Left kidney (tissue), 2 donors: ENCODE results near the gene ACTN1. TPM values are rescaled to one million over a fixed set of nuclear protein-coding genes. Genes with fewer than 3 reads are reported as not detected.

Experiments
- DNase-seq: peaks from one replicate; pipeline ENCODE4 v3.0.0-alpha.2; 2013
- polyA plus RNA-seq: library from polyadenylated mRNA; unstranded; fragments of 120-200 nt; gene quantifications from one replicate; pipeline ENCODE4 v1.2.1, GENCODE V29; 2013; ENCODE audit not compliant: insufficient read length

Gene ACTN1
- polyA plus RNA-seq, 1 donor = 73.0 TPM

GRCh38 chr14:68919129-68919927 is 59.8 kb downstream of the ACTN1 start:
- DNase-seq = no peak

GRCh38 chr14:68918612-68919011 is 60.5 kb downstream of the ACTN1 start:
- no peak for DNase-seq

GRCh38 chr14:68916358-68916941 is 62.7 kb downstream of the ACTN1 start:
- no peak for DNase-seq

DNA sequence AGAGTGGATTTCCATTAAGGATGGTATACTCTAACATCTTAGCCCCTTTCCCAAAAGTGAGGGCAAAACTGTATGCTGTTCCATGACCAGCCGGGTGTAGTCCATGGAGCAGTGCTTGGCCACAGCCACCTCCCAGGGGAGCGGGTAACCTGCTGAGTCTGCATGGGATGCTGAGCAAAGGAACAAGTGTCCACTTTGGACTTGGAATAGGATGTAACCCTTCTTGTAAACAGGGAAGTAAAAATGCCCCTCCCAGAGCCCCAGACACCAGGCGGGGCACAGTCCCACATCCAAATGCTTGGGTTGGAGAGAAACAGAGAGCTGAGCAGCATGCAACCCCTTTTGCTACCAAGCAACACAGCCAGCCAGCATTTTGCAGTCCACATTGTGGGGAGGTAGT is 65.6 kb downstream of the ACTN1 start:
- no peak for DNase-seq

GRCh38 chr14:68911594-68912227 is 67.4 kb downstream of the ACTN1 start:
- DNase-seq = peak; percentile 85

DNA sequence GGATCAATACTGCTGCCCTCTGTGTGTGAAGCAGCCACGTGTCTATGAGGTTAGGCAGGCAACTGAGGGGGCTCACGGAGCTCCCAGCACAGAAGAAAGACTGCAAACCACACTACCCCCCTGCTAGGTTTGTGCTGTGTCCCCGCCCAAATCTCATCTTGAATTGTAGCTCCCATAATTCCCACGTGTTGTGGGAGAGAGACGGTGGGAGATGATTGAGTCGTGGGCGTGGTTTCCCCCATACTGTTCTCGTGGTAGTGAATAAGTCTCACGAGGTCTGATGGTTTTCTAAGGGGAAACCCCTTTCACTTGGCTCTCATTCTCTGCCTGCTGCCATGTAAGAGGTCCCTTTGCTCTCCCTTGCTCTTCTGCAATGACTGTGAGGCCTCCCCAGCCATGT is 68.6 kb downstream of the ACTN1 start:
- DNase-seq = no peak

- DNase-seq = no peak
Observed at GRCh38 chr14:68908803-68909202, 70.3 kb downstream of the ACTN1 start.

DNA sequence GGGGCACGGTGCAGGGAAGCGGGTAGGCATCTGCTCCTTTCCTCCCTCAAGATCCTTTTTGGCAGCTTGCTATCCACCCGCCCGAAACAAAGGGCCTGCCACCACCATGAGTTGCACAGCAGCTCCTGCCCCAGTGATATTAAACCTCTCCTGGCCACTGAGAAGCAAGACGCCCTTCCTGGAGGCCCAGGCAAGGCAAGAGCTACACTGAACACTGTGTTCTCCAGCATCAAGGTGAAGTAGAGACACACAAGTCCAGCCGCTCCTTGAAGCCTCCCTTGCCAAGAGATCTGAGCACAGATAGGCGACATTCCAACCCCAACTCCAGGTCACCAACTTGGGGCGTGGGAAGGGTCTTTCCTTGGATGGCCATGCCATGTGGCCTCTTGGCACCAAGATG is 70.9 kb downstream of the ACTN1 start:
- DNase-seq = no peak

- DNase-seq = no peak
Observed at GRCh38 chr14:68906439-68906838, 72.7 kb downstream of the ACTN1 start.

- no peak for DNase-seq
Observed at GRCh38 chr14:68905107-68905895, 73.8 kb downstream of the ACTN1 start.

DNA sequence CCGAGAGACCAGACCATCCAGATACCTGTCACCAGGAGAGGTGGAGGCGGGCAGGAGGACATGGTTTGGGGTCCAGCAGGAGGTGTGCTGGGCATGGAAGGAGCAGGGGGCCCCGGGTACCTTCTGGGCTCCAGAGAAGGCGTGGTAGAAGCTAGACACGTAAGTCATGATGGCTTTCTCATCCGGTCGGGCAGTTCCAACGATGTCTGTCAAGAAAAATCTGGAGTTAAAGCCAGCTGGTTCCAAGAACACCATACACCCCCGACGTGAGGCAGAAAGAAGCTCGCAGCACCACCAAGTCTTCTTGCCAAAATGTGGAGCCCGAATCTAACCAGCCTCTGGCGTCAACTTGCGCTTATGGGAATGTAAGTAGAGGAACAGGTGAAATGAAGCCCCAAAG is 76.7 kb downstream of the ACTN1 start:
- DNase-seq = no peak

DNA sequence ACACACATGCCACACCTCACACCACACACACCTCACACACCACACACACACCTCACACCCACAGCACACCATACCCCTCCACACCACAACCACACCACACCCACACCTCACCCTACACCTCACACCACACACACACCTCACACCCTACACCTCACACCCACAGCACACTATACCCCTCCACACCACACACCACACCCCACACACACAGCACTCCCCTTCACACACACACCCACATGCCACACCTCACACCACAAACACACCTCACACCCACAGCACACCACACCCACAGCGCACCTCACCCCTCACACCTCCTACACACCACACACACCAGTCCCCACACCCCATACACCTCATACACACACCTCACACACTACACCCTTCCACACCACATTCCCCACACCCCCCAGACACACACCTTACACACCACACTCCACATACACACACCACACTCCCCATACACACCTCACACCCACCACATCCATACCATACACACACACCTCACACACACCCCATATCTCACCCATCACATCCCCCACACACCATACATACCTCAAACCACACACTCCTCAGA is 80.0 kb downstream of the ACTN1 start:
- no peak for DNase-seq

DNA sequence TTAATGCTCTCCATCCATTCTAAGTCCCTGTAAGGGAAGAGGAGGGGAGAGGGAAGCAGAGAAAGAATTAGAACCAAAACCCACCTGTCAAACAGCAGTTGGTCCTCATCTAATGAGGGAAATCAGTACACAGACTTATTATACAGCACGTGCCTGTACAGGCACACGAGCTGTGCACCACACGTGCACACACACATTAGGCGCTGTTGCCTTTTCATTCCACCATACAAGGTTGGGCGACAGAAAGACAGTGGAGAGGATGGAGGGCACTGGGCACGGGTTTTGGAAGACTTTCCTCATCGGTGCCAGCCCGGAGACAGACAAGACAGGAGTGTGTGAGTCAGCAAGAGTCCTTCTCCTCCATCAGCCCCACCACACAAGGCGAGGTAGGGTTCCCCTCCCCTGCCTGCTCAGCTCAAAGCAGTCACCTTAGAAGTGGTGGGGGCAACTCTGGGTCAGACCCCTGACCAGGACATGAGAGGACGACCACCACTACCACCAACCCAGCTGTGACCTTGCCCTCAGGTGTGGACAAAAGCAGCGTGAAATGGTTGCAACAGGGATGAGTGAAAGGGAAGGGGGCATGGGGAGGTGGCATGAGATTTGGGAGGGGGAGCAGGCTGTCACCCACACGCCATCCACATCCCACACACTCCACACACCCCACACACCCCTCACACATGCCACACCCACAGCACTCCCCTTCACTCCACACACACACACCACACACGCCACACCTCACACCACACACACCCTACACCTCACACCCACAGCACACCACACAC is 80.7 kb downstream of the ACTN1 start:
- no peak for DNase-seq

DNA sequence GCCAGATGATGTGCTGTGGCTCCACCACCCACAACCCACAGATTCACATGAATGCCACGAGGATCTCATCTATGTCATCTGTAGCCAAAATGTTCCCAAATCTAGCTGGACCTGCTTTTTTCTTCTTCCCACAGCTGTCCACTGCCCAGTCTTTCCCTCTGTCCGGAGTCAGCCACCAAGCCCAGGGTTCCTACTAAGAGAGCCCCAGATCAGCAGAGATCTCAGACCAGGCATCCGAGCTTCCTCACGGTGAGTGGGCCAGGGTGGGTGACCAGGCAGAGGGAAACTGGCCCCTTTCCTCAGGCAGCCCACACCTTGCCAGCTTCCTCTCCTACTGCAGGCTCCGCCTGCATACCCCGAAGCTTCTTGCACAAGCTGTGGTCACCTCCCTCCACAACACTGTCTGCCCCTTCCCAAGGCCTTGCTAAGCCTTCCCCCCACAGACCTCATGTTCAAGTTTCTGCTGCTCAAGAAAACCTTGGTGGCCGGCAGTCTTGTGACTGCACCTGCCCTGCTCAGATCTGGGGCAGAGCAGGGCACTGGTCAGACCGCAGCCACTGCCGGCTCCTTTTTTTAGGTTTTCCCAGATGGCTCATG is 81.4 kb downstream of the ACTN1 start:
- no peak for DNase-seq

DNA sequence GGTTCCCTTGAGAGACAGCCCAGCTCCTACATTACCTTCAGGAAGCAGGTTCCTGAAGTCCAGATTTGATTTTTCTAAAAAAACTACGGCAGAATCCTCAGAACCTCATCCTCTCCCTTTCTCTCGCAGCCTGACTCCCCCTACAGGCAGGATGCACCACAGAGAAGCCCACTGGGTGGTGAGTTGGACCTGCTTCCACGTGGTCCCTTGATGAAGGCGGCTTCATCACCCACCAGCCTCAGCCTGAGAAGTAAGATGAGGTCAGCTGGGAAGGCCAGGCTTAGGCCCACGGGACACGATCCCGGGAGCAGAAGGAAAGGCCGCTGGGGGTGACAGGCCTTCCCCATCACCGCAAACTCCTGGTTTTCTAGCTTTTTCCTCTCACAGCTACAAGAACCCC is 83.0 kb downstream of the ACTN1 start:
- no peak for DNase-seq

DNA sequence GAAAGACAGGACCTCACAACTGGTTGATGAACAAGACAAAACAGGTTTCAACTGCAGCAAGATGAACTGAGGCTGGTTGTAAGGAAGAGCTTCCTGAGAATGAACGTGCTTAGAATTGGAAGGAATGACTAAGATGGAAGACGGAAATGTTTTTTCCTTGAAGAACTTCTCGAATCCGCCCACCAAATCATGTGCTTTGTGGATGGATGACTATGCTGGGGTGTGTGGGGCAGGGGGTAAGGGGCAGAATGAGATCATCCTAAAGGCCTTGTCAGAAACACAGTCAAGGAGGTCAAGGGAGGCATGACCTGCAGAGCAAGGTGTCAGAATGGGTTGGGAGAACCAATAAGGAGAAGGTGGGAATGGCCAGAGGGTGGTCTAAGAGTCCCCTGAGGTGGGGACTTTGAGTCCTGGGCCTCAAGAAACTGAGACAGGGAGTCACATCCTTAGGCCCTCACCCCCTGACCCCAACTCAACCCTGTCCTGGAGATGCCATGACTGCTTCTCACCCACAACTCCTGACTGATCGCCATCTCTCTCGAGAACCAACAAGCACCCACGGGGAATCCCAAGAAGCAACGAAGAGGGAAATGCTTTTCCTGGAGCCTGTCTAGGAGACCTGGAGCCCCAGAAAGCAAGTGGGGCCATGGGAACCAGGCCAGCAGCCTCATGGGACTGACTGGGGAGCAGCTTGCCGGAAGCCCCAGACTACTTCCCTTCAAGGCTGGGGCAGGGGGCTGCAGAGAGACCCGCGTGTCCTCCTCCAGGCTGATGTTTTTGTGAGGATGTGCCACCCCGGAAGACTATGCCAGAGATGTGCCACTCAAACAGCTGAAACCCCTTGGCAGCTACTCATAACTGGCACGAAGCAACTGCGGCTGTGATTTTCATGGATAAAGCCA is 84.0 kb downstream of the ACTN1 start:
- no peak for DNase-seq

DNA sequence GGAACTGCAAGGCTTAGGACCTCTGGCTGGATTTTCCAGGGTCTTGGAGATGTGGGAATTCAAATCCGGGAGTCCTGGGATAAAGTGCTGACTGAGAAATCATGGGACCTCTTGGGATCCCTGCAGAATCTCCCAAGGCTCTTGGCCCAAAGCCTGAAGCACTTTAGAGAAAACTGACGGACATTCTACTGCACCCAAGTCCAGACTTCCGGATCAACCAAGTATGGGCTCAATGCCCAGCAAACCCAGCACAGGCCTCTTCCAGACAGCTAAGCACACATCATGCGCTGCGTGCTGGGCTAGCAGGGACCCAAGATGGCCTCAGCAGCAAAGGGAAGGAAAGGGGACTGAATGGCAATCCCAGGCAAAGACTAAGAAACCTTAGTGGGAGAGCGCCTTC is 85.0 kb downstream of the ACTN1 start:
- DNase-seq = no peak

DNA sequence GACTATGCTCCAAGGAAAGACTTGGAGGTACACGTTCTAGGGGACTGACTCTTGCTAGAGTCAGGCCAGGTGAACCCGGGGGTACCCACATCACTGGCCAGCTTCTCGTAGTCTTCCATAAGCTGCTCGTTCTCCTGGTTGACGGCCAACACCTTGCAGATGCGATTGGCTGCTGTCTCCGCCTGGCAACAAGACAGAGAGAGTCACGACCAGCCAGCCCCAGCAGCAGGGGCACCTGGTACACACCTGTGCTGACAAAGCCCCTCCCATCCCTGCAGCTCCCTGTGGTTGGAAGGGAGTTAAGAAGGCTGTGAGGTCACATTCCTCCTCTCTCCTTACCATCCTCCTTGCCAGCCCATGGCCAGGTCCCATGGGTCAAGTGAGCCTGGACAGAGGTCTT is 85.5 kb downstream of the ACTN1 start:
- no peak for DNase-seq

GRCh38 chr14:68892961-68893360 is 86.1 kb downstream of the ACTN1 start:
- no peak for DNase-seq
